PFSK-1 (cell line): Measurements from ENCODE around the gene CRYZL1.

Source experiments
- FOXP2 ChIP-seq: optimal IDR thresholded peaks from 2 replicates; pipeline ENCODE3; 2011; ENCODE audit warnings: borderline replicate concordance, control low read depth, inconsistent platforms; ENCODE audit not compliant: insufficient read depth; ENCODE audit errors: extremely low read length, extremely low read depth
- POLR2AphosphoS5 ChIP-seq: IDR thresholded peaks from 2 replicates; pipeline ENCODE4 v1.6.1; 2012; ENCODE audit warnings: low read depth, mild to moderate bottlenecking, control low read depth, low read length, moderate library complexity
- SIN3A ChIP-seq: IDR thresholded peaks from 2 replicates; pipeline ENCODE4 v1.6.1; 2012; ENCODE audit warnings: mild to moderate bottlenecking, low read length, moderate library complexity, borderline replicate concordance; ENCODE audit not compliant: insufficient read depth
- TAF1 ChIP-seq: IDR thresholded peaks from 2 replicates; pipeline ENCODE4 v1.6.1; 2012; ENCODE audit warnings: low read length, control low read depth, borderline replicate concordance; ENCODE audit not compliant: insufficient read depth
- TF ChIP-seq, protein P1 (sequence below), 2 experiments: IDR thresholded peaks; 2 replicates each; pipeline versions ENCODE4 v1.6.1 to v1.8.0; 2011 to 2012; ENCODE audit warnings: low read depth in 2 of 2, low read length in 2 of 2, control low read depth in 1 of 2, inconsistent platforms in 1 of 2, mild to moderate bottlenecking in 1 of 2, moderate library complexity in 1 of 2; ENCODE audit not compliant: insufficient read depth in 1 of 2

Gene CRYZL1

DNA sequence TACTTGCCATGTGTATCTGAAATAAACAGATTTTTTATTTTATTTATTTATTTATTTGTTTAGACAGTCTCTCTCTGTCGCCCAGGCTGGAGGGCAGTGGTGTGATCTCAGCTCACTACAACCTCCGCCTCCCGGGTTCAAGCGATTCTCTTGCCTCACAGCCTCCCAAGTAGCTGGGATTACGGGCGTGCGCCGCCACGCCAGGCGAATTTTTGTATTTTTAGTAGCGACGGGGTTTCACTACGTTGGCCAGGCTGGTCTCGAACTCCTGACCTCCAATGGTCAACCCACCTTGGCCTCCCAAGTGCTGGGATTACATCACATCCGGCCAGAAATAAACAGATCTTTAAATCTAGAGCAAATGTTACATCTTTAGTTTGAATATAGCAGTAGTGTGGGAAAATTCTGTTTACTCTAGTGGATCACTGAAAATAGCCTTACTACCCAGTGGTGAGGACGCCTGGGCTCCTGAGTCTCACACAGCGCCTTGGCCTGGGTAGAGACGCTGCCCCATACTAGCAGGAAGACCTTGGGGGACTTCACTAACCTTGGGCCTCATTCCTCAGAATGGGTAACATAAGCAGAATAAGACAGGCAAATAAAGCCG is 100.3 kb downstream of the CRYZL1 start:
- TF ChIP-seq FOXP2: no peak
- no peak for TF ChIP-seq SIN3A
- TF ChIP-seq TAF1: no peak
- TF ChIP-seq, protein P1, sequence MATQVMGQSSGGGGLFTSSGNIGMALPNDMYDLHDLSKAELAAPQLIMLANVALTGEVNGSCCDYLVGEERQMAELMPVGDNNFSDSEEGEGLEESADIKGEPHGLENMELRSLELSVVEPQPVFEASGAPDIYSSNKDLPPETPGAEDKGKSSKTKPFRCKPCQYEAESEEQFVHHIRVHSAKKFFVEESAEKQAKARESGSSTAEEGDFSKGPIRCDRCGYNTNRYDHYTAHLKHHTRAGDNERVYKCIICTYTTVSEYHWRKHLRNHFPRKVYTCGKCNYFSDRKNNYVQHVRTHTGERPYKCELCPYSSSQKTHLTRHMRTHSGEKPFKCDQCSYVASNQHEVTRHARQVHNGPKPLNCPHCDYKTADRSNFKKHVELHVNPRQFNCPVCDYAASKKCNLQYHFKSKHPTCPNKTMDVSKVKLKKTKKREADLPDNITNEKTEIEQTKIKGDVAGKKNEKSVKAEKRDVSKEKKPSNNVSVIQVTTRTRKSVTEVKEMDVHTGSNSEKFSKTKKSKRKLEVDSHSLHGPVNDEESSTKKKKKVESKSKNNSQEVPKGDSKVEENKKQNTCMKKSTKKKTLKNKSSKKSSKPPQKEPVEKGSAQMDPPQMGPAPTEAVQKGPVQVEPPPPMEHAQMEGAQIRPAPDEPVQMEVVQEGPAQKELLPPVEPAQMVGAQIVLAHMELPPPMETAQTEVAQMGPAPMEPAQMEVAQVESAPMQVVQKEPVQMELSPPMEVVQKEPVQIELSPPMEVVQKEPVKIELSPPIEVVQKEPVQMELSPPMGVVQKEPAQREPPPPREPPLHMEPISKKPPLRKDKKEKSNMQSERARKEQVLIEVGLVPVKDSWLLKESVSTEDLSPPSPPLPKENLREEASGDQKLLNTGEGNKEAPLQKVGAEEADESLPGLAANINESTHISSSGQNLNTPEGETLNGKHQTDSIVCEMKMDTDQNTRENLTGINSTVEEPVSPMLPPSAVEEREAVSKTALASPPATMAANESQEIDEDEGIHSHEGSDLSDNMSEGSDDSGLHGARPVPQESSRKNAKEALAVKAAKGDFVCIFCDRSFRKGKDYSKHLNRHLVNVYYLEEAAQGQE (IDR thresholded peaks at IDR 0.05; ENCODE audit: insufficient read depth in 1 of 2, low read depth in 2 of 2, low read length in 2 of 2): no peak
- no peak for TF ChIP-seq POLR2AphosphoS5

DNA sequence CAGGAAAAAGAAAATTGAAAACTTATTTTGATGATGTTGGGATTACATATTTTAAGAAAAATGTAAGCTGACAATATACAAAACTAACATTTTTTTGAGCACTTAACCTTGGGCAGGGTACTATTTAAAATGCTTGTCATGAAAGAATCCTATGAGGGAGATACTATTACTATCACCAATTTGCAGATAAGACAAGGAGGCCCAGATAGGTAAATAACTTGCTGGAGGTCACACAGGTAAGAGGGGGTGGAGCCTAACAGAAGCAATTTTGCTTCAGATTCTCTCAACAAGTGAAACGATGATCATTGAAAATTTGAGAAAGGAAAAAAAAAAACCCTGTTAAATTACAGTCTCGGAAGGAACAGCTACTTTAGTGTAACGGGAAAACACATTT is 100.8 kb downstream of the CRYZL1 start:
- no peak for TF ChIP-seq SIN3A
- TF ChIP-seq TAF1: no peak
- no peak for TF ChIP-seq FOXP2
- TF ChIP-seq POLR2AphosphoS5: no peak

DNA sequence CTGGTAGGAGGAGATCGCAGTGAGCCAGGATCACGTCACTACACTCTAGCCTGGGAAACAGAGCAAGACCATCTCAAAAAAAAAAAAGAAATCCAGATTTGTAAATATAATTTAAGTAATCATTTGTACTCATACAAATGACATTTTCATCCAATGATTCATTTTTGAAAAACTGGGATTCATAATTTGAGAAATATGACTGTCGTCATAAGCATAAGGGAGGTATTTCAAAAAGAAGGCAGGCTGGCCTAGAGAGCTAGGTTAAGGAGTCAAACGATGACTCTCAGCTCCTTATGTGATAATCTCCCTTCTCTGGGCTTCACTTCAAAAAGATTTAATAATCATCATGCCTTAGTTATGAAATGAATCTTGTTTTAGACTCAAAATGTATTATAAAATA is 101.9 kb downstream of the CRYZL1 start:
- TF ChIP-seq FOXP2: no peak
- TF ChIP-seq SIN3A: no peak
- TF ChIP-seq, protein P1 (IDR thresholded peaks at IDR 0.05; ENCODE audit: insufficient read depth in 1 of 2, low read depth in 2 of 2, low read length in 2 of 2): no peak
- TF ChIP-seq TAF1: no peak
- TF ChIP-seq POLR2AphosphoS5: no peak
